NCI-H345 treated with DMSO at 0.1 percent for 48 hours (cell line): ENCODE measurements around the gene CNOT6L.
"Not testable (repeated sequence)": the region's sequence is repeated elsewhere in the genome, so short reads cannot be mapped to it uniquely, and the experiment has no call there.

Experiments
- DNase-seq: peaks from one replicate; lab custom pipeline; 2025; ENCODE audit not compliant: unreplicated experiment; lab: John Stamatoyannopoulos, UW

CNOT6L gene

GRCh38 chr4:77818602-77819403, at the start of gene CNOT6L:
CNOT6L (minus strand) TSS chr4:77819368; CDS start chr4:77819308, 60 bp downstream.
- peak; percentile 4 for DNase-seq

- DNase-seq: no peak
Observed at GRCh38 chr4:77865259-77865658, 46.1 kb upstream of the CNOT6L start.

- not testable (repeated sequence) for DNase-seq
Observed at GRCh38 chr4:77863341-77863740, 44.2 kb upstream of the CNOT6L start.

- peak; percentile 86 for DNase-seq
Observed at GRCh38 chr4:77862478-77863216, 43.5 kb upstream of the CNOT6L start, which contains the start of gene MRPL1. MRPL1 (plus strand) TSS chr4:77862830; CDS start chr4:77862849, 19 bp downstream.

GRCh38 chr4:77861495-77861894, 42.3 kb upstream of the CNOT6L start:
- DNase-seq: no peak

- no peak for DNase-seq
Observed at GRCh38 chr4:77859256-77859655, 40.1 kb upstream of the CNOT6L start.

GRCh38 chr4:77856152-77856551, 37.0 kb upstream of the CNOT6L start:
- no peak for DNase-seq

GRCh38 chr4:77854431-77855111, 35.4 kb upstream of the CNOT6L start:
- DNase-seq: no peak

- no peak for DNase-seq
Observed at GRCh38 chr4:77852892-77853495, 33.8 kb upstream of the CNOT6L start.

GRCh38 chr4:77849278-77849965, 30.3 kb upstream of the CNOT6L start:
- no peak for DNase-seq

- DNase-seq: no peak
Observed at GRCh38 chr4:77848508-77848907, 29.3 kb upstream of the CNOT6L start.

GRCh38 chr4:77845929-77846328, 26.8 kb upstream of the CNOT6L start:
- DNase-seq: no peak

GRCh38 chr4:77845400-77845799, 26.2 kb upstream of the CNOT6L start:
- DNase-seq: no peak

GRCh38 chr4:77844363-77844762, 25.2 kb upstream of the CNOT6L start:
- no peak for DNase-seq

GRCh38 chr4:77843628-77844027, 24.5 kb upstream of the CNOT6L start:
- DNase-seq: no peak

GRCh38 chr4:77834403-77834802, 15.2 kb upstream of the CNOT6L start:
- DNase-seq: no peak

- no peak for DNase-seq
Observed at GRCh38 chr4:77833126-77833724, 14.1 kb upstream of the CNOT6L start.

- no peak for DNase-seq
Observed at GRCh38 chr4:77827343-77827742, 8.2 kb upstream of the CNOT6L start.

GRCh38 chr4:77826275-77826674, 7.1 kb upstream of the CNOT6L start:
- DNase-seq: no peak

- no peak for DNase-seq
Observed at GRCh38 chr4:77821775-77822174, 2.6 kb upstream of the CNOT6L start.
